HL-60/S4 (cell line): ENCODE data around the gene CLDN15.
"Not testable (repeated sequence)": the region's sequence is repeated elsewhere in the genome, so short reads cannot be mapped to it uniquely, and the experiment has no call there.

Source experiments
- in situ Hi-C: fragments of 300-500 bp; cut with MboI; formaldehyde crosslinking; loops from 2 replicates; pipeline ENCODE4 v1.14.3; 2022; ENCODE audit warnings: low sequenced_read_pairs

The CLDN15 gene, protein sequence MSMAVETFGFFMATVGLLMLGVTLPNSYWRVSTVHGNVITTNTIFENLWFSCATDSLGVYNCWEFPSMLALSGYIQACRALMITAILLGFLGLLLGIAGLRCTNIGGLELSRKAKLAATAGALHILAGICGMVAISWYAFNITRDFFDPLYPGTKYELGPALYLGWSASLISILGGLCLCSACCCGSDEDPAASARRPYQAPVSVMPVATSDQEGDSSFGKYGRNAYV

GRCh38 chr7:101237206-101238067 is at the start of gene CLDN15:
Gene CLDN15, minus strand, starts transcription at chr7:101237802. Its CDS starts 221 bp downstream, at chr7:101237581.
- in situ Hi-C loops = no loop called here

DNA sequence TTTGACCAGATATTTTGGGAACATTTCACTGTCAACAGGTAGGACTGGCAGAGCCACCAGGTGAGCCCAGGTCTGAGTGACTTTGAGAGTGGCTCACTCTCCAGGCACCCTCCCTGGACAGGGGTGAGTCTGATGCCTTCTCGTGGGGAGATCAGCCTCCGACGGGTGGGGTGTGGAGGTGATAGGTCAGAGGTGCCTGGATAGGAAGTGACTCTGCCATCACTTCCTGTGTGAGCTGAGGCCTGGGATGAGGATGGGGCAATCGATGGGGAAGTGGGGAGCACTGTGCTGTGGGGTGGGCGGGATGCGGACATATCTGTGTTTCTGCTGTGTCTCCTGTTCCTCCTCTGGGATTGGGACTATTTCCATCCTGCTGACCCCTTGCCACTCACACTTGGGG is 49.4 kb upstream of the CLDN15 start:
- in situ Hi-C loops = loop anchor here (10.0 kb wide), 1 partner anchor 142 kb away; no protein-coding TSS in a partner anchor

DNA sequence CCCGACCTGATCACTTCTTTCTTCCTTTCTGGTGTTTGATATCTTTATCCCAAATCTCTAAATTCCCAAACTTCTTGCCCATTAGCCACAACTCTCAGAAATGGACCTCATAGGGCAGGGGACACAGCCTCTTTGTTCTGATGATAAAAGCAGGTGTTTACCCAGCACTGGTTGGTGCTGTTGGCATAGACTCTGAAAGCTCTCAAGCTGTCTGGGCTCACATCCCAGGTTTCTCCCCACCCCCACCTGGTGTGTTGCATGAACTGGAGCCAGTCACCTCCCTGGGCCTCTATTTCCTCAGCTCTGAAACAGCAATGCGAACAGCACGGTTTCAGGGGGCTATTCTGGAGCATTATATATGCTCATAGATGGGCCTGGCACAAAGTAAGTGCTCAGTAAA is 48.3 kb upstream of the CLDN15 start:
- in situ Hi-C loops = loop anchor here (10.0 kb wide), 1 partner anchor 141 kb away; no protein-coding TSS in a partner anchor

GRCh38 chr7:101285171-101285570 is 47.6 kb upstream of the CLDN15 start:
- in situ Hi-C loops = loop anchor here (10.0 kb wide), 1 partner anchor 140 kb away; no protein-coding TSS in a partner anchor

DNA sequence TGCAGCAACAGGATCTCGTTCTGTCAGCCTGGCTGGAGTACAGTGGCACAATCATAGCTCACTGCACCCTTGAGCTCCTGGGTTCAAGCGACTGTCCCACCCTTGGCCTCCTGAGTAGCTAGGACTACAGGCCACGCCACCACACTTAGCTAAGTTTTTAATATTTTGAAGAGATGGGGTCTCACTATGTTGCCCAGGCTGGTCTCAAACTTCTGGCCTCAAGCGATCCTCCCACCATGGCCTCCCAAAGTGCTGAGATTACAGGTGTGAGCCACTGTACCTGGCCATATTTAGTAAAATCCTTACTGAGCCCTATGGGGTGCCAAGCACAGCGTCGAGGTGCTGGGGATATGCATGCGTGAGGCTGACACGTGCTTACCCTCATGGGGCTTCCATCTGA is 43.3 kb upstream of the CLDN15 start:
- in situ Hi-C loops = loop anchor here (10.0 kb wide), 1 partner anchor 136 kb away; no protein-coding TSS in a partner anchor

GRCh38 chr7:101278461-101279292 is 41.1 kb upstream of the CLDN15 start:
- in situ Hi-C loops = no loop called here

GRCh38 chr7:101277155-101277554 is 39.6 kb upstream of the CLDN15 start:
- in situ Hi-C loops = no loop called here

- in situ Hi-C loops = no loop called here
These were observed 35.6 kb upstream of the CLDN15 start for GRCh38 chr7:101273206-101273605.

DNA sequence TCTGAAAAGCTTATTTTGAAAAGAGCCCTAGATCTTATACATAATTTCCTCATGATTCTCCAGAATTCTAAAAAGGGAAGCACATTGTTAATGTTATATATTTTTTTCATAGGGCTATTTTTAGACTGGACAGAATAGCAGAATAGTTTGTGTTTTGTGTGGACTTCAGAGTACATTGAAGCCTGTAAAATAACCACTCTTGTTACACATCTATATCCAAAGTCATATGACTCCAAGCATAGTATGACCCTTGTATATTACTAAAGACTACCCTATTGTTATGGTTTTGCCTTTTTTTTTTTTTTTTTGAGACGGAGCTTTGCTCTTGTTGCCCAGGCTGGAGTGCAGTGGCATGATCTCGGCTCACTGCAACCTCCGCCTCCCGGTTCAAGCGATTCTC is 33.4 kb upstream of the CLDN15 start:
- in situ Hi-C loops = no loop called here

DNA sequence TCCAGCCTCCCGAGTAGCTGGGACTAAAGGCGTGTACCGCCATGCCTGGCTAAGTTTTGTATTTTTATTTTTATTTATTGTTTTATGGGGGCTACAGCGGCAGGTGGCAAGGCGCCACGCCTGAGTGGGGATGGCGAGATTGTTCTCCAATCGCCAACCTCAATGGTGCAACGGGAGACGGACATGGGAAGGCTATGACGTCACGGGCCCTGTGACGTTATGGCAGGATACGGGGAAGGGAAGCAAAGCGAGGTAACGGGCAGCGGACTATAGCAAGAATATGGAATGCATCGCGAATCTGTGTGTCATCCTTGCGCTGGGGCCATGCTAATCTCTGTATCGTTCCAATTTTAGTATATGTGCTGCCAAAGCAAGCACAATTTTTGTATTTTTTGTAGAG is 32.1 kb upstream of the CLDN15 start:
- in situ Hi-C loops = no loop called here

- in situ Hi-C loops = no loop called here
These were observed 28.3 kb upstream of the CLDN15 start for GRCh38 chr7:101265622-101266516.

- in situ Hi-C loops = not testable (repeated sequence)
These were observed 26.6 kb upstream of the CLDN15 start for GRCh38 chr7:101264102-101264706.

DNA sequence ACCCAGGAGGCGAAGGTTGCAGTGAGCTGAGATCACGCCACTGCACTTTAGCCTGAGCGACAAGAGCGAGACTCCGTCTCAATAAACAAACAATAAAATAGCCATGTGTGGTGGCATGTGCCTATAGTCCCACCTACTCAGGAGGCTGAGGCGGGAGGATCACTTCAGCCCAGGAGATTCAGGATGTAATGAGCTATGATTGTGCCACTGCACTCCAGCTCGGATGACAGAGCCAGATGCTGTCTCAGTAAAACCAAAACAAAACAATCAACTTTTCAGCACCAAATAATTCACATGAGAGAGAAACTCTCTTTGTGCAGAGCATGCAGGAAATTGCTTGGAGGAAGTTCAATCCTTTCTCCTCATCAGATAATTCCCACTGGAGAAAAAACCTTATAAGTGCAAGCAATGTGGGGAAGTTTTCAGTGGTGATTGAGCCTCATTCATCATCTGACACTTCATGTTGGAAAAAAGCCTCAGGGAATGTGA is 20.7 kb upstream of the CLDN15 start:
- in situ Hi-C loops = no loop called here

- in situ Hi-C loops = no loop called here
These were observed 18.2 kb upstream of the CLDN15 start for GRCh38 chr7:101255796-101256195.

- in situ Hi-C loops = not testable (repeated sequence)
These were observed 15.6 kb upstream of the CLDN15 start for GRCh38 chr7:101253199-101253598.

DNA sequence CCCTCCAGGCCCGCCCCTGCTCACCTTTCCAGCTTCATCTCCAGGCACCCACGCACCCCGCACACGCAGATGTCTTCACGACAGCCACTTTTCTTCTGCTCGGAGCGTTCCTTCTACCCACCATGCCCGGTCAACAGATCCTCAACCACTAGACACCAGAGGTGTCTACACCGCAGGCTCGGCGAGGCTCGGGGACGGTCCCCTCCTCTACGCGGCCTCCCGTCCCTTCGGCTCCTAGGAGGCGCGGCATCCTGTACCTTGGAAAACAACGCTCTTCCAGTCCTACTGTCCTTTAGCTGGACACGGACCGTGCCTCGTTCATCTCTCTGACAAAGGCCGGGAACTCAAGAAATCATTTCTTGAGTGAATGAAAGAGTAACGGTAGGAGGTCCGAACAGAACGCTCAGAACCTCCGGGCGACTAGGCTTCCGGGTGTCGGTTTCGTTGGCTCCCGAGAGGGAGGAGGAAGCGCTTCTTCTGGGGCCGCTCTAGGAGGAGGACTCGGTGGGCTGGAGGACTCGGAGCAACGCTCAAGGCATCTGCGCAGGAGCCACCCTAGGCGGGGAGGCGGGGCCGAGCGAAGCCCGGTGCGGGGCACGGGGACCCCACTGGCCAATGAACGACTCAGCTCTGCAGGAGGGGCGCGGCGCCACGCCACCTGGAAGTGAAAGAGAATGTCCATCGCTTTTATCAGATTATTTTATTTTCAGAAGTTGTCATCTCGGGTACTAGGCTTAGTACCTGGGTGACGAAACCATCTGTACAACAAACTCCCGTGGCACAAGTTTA is 14.5 kb upstream of the CLDN15 start:
- in situ Hi-C loops = no loop called here

- in situ Hi-C loops = no loop called here
These were observed 12.7 kb upstream of the CLDN15 start for GRCh38 chr7:101250324-101250723.

DNA sequence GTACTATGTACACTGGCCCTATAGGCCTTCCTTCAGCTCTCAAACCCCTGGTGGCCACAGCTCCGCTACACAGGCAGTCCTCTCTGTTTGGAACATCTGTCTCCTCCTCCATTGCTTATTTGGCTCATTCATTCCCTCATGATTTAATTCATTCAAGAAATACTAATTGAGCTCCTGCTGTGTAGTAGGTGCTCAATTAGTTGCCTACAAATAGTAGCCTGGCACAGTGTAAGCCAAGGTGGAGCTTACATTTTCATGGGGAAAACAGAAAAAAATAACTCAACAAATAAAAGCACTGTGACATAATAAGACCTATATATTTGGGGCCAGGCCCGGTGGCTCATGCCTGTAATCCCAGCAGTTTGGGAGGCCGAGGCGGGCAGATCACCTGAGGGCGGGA is 10.7 kb upstream of the CLDN15 start:
- in situ Hi-C loops = no loop called here
